ENCODE measurements around the gene SMPD3. TPM values are rescaled to one million over a fixed set of nuclear protein-coding genes. Genes with fewer than 3 reads are reported as not detected.

Gene SMPD3
- total RNA-seq, 1 experiment from 2014 or later = not detected

DNA sequence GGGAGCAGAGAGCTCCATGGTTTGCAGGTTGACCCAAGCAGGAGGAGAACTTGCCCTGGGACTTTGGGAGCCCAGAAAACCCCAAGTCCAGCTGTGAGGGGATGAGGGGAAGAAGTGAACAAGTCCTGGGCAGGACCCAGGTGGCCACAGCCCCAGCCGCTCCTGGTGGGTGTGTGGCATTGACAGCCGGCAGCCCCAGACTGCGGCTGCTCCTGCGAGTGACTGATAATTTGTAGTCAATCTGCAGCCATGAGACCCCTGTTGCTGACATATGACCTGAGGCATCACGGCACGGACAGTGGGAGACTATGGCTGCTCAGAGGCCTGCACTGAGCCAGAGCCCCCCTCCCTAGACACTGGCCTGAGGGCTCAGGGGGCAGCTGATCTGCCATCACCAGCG is 71.1 kb downstream of the SMPD3 start:
- CTCF ChIA-PET = interaction anchor here (0.6 kb wide), 1 partner anchor 17 kb away, joined by 5 read pairs; no protein-coding TSS in a partner anchor
- Mint-ChIP-seq H3K4me1 (ENCODE audit: insufficient read depth, unreplicated experiment) (no peaks in the 10 kb centered on the region), H3K27me3 (ENCODE audit: insufficient read depth, unreplicated experiment) (peaks cover 33% of the 10 kb centered on the region), H3K36me3 (ENCODE audit: insufficient read depth, unreplicated experiment) (no peaks in the 10 kb centered on the region), H3K27ac (ENCODE audit: low read depth, unreplicated experiment) (no peak overlapping the region), H3K9me3 (ENCODE audit: unreplicated experiment) (no peaks in the 10 kb centered on the region), H3K4me3 (ENCODE audit: unreplicated experiment) (no peak overlapping the region)
- BruUV-seq (replicated peaks) = no TSS peak
- intact Hi-C loops (cut with micrococcal nuclease) = no loop called here
- no peak for DNase-seq (ENCODE audit: unreplicated experiment)
- no peak for TF ChIP-seq CTCF (IDR thresholded peaks at IDR 0.05; ENCODE audit: unreplicated experiment)
- POLR2A ChIA-PET = interaction anchor here (0.8 kb wide), 1 partner anchor 13 kb away, joined by 4 read pairs; no protein-coding TSS in a partner anchor

DNA sequence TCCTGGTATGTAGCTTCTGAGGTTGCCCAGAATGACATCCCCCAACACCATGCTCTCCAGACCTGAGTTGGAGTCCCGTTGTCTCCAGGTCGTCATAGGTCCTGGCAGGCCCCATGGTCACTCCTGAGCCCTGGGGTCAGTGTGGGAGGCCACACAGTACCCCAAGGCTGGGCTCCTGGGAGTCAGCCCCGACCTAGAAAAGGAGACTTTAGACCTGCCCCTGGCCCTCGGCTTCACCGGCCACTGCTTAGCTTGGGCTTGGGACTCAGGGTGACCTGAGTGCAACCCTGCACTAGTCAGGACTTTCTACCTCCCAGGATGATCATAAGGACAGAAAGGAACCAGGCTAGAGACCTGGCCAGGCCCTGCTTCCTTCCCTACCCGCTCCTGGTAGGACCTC is 71.7 kb downstream of the SMPD3 start:
- Mint-ChIP-seq H3K27me3 (ENCODE audit: insufficient read depth, unreplicated experiment) (peaks cover 35% of the 10 kb centered on the region), H3K9me3 (ENCODE audit: unreplicated experiment) (no peaks in the 10 kb centered on the region), H3K4me3 (ENCODE audit: unreplicated experiment) (no peak overlapping the region), H3K4me1 (ENCODE audit: insufficient read depth, unreplicated experiment) (no peaks in the 10 kb centered on the region), H3K36me3 (ENCODE audit: insufficient read depth, unreplicated experiment) (no peaks in the 10 kb centered on the region), H3K27ac (ENCODE audit: low read depth, unreplicated experiment) (no peak overlapping the region)
- intact Hi-C loops (cut with micrococcal nuclease) = no loop called here
- CTCF ChIA-PET = interaction anchor here (0.7 to 1.0 kb wide), 2 partner anchors 18 to 21 kb away, joined by 3 read pairs; no protein-coding TSS in a partner anchor
- no peak for TF ChIP-seq CTCF (IDR thresholded peaks at IDR 0.05; ENCODE audit: unreplicated experiment)
- POLR2A ChIA-PET = interaction anchor here (0.8 kb wide), 1 partner anchor 14 kb away, joined by 4 read pairs; no protein-coding TSS in a partner anchor
- DNase-seq (ENCODE audit: unreplicated experiment) = no peak
- no TSS peak for BruUV-seq (replicated peaks)

DNA sequence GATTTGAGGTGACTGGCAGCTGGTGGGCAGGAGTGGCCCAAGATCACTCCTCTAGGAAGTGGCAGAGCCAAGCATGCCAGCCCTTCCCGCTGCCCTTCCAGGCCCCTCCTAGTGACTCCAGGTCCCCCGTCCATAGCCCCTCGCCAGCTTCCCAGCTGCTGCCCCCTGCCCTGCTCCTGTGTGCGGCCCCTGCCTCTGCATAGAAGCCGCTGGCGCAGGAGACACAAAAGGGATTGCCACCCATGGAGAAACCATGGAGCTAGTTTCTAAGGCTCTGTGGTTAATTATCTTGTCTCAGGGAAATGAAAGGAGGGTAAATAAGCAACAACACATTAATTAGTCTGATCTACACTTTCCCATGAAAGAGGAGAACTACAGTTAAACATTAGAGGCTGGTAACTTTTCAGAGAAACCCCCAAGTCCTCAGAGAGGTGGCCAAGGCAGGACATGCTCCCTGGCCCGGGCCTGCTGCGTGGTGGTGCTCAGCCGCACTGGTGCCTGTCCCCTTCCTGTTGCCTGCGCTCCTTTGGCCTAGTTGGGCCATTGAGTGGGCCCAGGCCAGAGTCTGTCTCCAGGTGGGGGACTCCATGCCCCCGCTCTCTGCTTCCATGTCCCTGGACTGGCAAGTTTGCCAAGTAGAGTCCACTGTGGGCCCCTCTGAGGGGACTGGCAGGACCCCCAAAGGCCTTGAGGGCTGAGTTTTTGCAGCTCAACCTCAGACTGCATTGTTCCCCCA is 72.3 kb downstream of the SMPD3 start:
- Mint-ChIP-seq H3K36me3 (ENCODE audit: insufficient read depth, unreplicated experiment) (no peaks in the 10 kb centered on the region), H3K27ac (ENCODE audit: low read depth, unreplicated experiment) (no peak overlapping the region), H3K9me3 (ENCODE audit: unreplicated experiment) (no peaks in the 10 kb centered on the region), H3K4me1 (ENCODE audit: insufficient read depth, unreplicated experiment) (no peaks in the 10 kb centered on the region), H3K4me3 (ENCODE audit: unreplicated experiment) (no peak overlapping the region), H3K27me3 (ENCODE audit: insufficient read depth, unreplicated experiment) (peaks cover 35% of the 10 kb centered on the region)
- DNase-seq (ENCODE audit: unreplicated experiment) = no peak
- BruUV-seq (replicated peaks) = no TSS peak
- intact Hi-C loops (cut with micrococcal nuclease) = no loop called here
- POLR2A ChIA-PET = interaction anchor here (0.6 to 0.7 kb wide), 3 partner anchors 27 to 91 kb away, joined by 3 to 5 read pairs (median 3); no protein-coding TSS in a partner anchor
- CTCF ChIA-PET = interaction anchor here (0.7 to 1.1 kb wide), 3 partner anchors 8 to 22 kb away, joined by 3 read pairs; no protein-coding TSS in a partner anchor
- TF ChIP-seq CTCF (IDR thresholded peaks at IDR 0.05; ENCODE audit: unreplicated experiment) = no peak

GRCh38 chr16:68374961-68375660 is 73.2 kb downstream of the SMPD3 start:
- no peak for DNase-seq (ENCODE audit: unreplicated experiment)
- Mint-ChIP-seq H3K27ac (ENCODE audit: low read depth, unreplicated experiment) (no peak overlapping the region), H3K36me3 (ENCODE audit: insufficient read depth, unreplicated experiment) (no peaks in the 10 kb centered on the region), H3K9me3 (ENCODE audit: unreplicated experiment) (no peaks in the 10 kb centered on the region), H3K4me3 (ENCODE audit: unreplicated experiment) (no peak overlapping the region), H3K27me3 (ENCODE audit: insufficient read depth, unreplicated experiment) (peaks cover 35% of the 10 kb centered on the region), H3K4me1 (ENCODE audit: insufficient read depth, unreplicated experiment) (no peaks in the 10 kb centered on the region)
- no peak for TF ChIP-seq CTCF (IDR thresholded peaks at IDR 0.05; ENCODE audit: unreplicated experiment)
- BruUV-seq (replicated peaks) = no TSS peak
- ChIA-PET CTCF (interaction anchor here (0.7 to 1.1 kb wide), 3 partner anchors 9 to 828 kb away, joined by 3 read pairs; no protein-coding TSS in a partner anchor), POLR2A (no interaction called here)
- intact Hi-C loops (cut with micrococcal nuclease) = no loop called here

Data from MCF 10A (cell line).